A549 (cell line): Measurements from ENCODE around the gene CYP4F3.

Experiments
- EHMT2 ChIP-seq: fragments of 200-600 bp; sonication (generic); IDR thresholded peaks from 2 replicates; pipeline ENCODE4 v1.6.1; 2016; ENCODE audit warnings: antibody characterized with exemption, low read depth, mild to moderate bottlenecking, moderate library complexity
- ESRRA ChIP-seq: fragments of 150-350 bp; IDR thresholded peaks from 2 replicates; pipeline ENCODE4 v1.6.1; 2014; ENCODE audit warnings: mild to moderate bottlenecking, low read length, borderline replicate concordance
- FOSL2 ChIP-seq, 2 experiments: fragments of 450-650 bp in 1 of 2; fragments of >200 bp in 1 of 2; sonication (Bioruptor Twin) in 1 of 2; formaldehyde crosslinking; IDR thresholded peaks; 2 replicates each; pipeline versions ENCODE4 v1.5.0 to v1.6.1; 2016 to 2020; ENCODE audit warnings: mild to moderate bottlenecking in 1 of 2, moderate library complexity in 1 of 2
- MAZ ChIP-seq: fragments of 150-350 bp; IDR thresholded peaks from 2 replicates; pipeline ENCODE4 v1.6.1; 2014; ENCODE audit warnings: antibody characterized with exemption, low read depth, low read length, borderline replicate concordance
- POLR2A ChIP-seq: IDR thresholded peaks from 2 replicates; pipeline ENCODE4 v1.6.1; 2012; ENCODE audit warnings: mild to moderate bottlenecking, low read length
- RAD21 ChIP-seq, 2 experiments: fragments of >200 bp in 1 of 2; sonication (Bioruptor Twin) in 1 of 2; formaldehyde crosslinking in 1 of 2; IDR thresholded peaks in 1 of 2; conservative IDR thresholded peaks in 1 of 2; 2 replicates in 1 of 2; 3 replicates in 1 of 2; pipeline ENCODE4 v1.6.1; 2012 to 2018; ENCODE audit warnings: inconsistent platforms in 1 of 2
- SMC3 ChIP-seq: fragments of >200 bp; sonication (Bioruptor Twin); formaldehyde crosslinking; IDR thresholded peaks from 3 replicates; pipeline ENCODE4 v1.6.1; 2018; ENCODE audit warnings: inconsistent platforms
- TF ChIP-seq, protein P1 (sequence below): fragments of >200 bp; sonication (Bioruptor Twin); formaldehyde crosslinking; IDR thresholded peaks from 3 replicates; pipeline ENCODE4 v1.5.1; 2016
- TF ChIP-seq, protein P2 (sequence below): IDR thresholded peaks from 2 replicates; pipeline ENCODE4 v1.6.1; 2012; ENCODE audit warnings: low read depth, borderline replicate concordance

DNA sequence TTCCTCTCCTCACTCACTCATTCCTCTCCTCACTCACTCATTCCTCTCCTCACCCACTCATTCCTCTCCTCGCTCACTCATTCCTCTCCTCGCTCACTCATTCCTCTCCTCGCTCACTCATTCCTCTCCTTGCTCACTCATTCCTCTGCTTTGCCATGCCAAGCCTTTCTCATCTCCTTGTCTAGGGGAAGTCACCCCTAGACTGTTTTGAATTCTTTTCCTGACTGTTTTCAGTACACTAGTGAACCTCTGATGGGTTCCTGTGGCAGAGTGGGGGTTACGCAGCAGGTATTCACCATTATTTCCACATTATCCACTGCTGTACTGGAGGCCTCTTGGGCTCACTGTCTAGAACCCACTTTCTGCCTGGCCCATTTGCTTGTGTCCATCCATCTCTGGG, 24.5 kb upstream of the CYP4F3 start:
- TF ChIP-seq MAZ (no peak), ESRRA (no peak), EHMT2 (no peak), SMC3 (no peak), POLR2A (no peak), FOSL2 (IDR thresholded peaks at IDR 0.05) (no peak), FOSL2 (CRISPR knock-in tag; IDR thresholded peaks at IDR 0.05) (no peak), RAD21 (conservative IDR thresholded peaks at IDR 0.05 in 1 of 2, IDR thresholded peaks at IDR 0.05 in 1 of 2) (no peak)
- TF ChIP-seq, protein P1, sequence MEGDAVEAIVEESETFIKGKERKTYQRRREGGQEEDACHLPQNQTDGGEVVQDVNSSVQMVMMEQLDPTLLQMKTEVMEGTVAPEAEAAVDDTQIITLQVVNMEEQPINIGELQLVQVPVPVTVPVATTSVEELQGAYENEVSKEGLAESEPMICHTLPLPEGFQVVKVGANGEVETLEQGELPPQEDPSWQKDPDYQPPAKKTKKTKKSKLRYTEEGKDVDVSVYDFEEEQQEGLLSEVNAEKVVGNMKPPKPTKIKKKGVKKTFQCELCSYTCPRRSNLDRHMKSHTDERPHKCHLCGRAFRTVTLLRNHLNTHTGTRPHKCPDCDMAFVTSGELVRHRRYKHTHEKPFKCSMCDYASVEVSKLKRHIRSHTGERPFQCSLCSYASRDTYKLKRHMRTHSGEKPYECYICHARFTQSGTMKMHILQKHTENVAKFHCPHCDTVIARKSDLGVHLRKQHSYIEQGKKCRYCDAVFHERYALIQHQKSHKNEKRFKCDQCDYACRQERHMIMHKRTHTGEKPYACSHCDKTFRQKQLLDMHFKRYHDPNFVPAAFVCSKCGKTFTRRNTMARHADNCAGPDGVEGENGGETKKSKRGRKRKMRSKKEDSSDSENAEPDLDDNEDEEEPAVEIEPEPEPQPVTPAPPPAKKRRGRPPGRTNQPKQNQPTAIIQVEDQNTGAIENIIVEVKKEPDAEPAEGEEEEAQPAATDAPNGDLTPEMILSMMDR = no peak
- TF ChIP-seq, protein P2, sequence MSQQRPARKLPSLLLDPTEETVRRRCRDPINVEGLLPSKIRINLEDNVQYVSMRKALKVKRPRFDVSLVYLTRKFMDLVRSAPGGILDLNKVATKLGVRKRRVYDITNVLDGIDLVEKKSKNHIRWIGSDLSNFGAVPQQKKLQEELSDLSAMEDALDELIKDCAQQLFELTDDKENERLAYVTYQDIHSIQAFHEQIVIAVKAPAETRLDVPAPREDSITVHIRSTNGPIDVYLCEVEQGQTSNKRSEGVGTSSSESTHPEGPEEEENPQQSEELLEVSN = no peak
